ENCODE data around the gene ABCF1. TPM values are rescaled to one million over a fixed set of nuclear protein-coding genes. Genes with fewer than 3 reads are reported as not detected.

The ABCF1 gene
- total RNA-seq, 1 donor from 2014 or later = 71.5 TPM

DNA sequence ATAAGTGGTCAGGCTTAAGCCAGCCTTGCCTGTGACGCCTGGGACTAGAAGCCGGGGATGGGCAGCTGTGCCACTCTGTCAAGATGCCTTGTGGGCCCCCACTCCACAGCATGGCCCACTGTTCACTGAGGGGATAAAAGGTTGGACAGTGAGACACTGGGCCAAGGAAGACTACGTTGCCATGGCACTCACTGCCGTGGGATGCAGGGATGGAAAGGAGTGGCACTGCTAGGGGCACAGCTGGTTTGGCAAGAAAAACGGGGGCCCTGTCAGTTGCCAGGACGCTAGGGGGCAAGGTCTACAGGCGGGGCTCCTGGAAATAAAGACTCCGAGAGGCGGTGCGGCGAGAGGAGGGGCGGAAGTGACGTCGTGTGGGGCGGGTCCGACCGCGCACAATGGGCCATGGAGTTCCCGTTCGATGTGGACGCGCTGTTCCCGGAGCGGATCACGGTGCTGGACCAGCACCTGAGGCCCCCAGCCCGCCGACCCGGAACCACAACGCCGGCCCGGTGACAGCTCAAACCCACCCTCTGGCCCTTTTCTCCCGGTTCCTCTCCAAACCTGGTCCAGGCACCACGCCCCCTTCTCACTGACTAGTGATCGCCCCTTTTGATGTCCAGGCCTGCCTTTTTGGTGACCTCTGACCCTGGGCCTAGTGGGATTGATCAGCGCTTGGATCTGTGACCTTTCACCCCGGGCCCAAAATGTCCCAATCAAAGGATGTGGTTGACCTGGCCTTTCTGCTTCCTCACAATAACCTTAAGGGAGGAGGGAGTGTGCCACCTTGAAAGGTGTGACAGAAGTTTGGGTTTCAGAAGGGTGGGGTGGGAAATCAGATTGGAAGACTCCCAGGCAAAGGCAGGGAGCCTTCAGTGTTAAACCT lies 55.5 kb downstream of the ABCF1 start, which contains the start of gene ATAT1:
TSS of gene ATAT1 (plus strand) at position 391 of the 883 bp plus-strand sequence.
- DNase-seq (ENCODE audit: low spot score in 2 of 2, unreplicated experiment in 2 of 2) = peak; percentile 70 to 85
- TF ChIP-seq, protein P1, sequence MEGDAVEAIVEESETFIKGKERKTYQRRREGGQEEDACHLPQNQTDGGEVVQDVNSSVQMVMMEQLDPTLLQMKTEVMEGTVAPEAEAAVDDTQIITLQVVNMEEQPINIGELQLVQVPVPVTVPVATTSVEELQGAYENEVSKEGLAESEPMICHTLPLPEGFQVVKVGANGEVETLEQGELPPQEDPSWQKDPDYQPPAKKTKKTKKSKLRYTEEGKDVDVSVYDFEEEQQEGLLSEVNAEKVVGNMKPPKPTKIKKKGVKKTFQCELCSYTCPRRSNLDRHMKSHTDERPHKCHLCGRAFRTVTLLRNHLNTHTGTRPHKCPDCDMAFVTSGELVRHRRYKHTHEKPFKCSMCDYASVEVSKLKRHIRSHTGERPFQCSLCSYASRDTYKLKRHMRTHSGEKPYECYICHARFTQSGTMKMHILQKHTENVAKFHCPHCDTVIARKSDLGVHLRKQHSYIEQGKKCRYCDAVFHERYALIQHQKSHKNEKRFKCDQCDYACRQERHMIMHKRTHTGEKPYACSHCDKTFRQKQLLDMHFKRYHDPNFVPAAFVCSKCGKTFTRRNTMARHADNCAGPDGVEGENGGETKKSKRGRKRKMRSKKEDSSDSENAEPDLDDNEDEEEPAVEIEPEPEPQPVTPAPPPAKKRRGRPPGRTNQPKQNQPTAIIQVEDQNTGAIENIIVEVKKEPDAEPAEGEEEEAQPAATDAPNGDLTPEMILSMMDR (IDR thresholded peaks at IDR 0.05; ENCODE audit: unreplicated experiment) = no peak
- Mint-ChIP-seq H3K27me3 (ENCODE audit: low read depth) (no peaks in the 10 kb centered on the region), H3K4me3 (peak within 1 kb of the TSS; percentile 86), H3K4me1 (peaks cover 17% of the 10 kb centered on the region), H3K9me3 (no peaks in the 10 kb centered on the region), H3K27ac (peak within 1 kb of the TSS; percentile 98), H3K36me3 (peaks cover 30% of the 10 kb centered on the region)

DNA sequence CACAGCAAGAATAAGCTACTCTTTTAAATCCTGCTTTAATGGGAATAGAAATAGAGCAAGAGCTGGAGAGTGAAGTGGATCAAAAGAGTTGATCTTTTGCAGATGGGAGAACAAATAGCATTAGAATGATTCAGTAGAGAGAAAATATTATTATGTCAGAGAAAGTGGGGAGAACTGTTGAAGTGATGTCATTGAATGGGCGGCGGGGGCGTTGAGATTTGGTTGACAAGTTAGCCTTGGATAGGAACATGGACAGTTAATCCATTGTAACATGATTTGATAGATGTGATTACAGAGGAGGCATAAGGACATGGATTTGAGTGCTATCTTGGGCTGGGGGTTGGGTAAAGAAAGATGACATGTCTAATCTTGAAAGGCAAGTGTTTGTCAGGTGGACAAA lies 64.6 kb downstream of the ABCF1 start:
- DNase-seq (ENCODE audit: low spot score in 2 of 2, unreplicated experiment in 2 of 2) = no peak
- no peaks in the 10 kb centered on the region for H3K27me3 Mint-ChIP-seq (ENCODE audit: low read depth)
- H3K27ac Mint-ChIP-seq = no peak overlapping the region
- no peak overlapping the region for H3K4me3 Mint-ChIP-seq
- H3K9me3 Mint-ChIP-seq = peaks cover 5% of the 10 kb centered on the region
- TF ChIP-seq, protein P1 (IDR thresholded peaks at IDR 0.05; ENCODE audit: unreplicated experiment) = no peak
- no peaks in the 10 kb centered on the region for H3K4me1 Mint-ChIP-seq
- H3K36me3 Mint-ChIP-seq = peaks cover 43% of the 10 kb centered on the region

DNA sequence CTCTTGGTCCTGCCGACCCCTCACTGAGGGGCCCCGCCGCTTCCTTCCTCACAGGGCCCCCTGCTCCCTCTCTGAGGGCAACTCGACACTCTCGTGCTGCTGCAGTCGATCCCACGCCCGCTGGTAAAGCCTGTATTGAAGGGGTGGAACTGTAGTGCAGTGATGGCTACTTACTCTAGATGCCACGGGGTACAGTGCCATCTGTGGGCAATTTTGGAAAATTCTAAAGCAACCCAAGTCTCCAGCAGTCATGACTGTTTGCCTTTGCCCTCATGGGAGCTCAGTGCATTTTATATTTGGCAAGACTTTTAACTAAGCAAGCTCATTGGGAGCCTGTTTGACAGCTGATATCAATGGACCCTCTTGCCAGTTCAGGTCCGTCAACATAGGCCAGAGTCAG lies 69.2 kb downstream of the ABCF1 start:
- Mint-ChIP-seq H3K36me3 (peaks cover 43% of the 10 kb centered on the region), H3K4me3 (no peak overlapping the region), H3K27me3 (ENCODE audit: low read depth) (no peaks in the 10 kb centered on the region), H3K27ac (no peak overlapping the region), H3K4me1 (peaks cover 2% of the 10 kb centered on the region), H3K9me3 (no peaks in the 10 kb centered on the region)
- TF ChIP-seq, protein P1 (IDR thresholded peaks at IDR 0.05; ENCODE audit: unreplicated experiment) = no peak
- DNase-seq (ENCODE audit: low spot score in 2 of 2, unreplicated experiment in 2 of 2) = no peak

DNA sequence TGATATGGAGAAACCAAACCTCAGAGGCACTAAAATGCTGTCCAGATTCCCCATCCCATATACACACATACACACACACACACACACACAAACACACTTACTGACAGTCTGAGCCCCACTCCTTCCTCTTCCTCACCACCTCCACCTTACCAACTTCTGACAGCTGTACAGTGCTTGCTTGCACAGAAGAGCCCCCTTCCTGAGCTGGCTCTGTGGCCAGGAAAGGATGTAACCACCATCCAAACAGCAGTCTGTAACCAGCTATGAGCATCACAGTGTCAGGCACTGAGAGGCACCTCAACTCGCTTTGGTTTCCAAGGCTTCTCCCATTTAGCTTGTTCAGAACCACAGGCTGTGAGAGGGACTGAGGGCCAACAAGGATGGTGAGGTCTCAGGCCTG lies 69.8 kb downstream of the ABCF1 start:
- Mint-ChIP-seq H3K27me3 (ENCODE audit: low read depth) (no peaks in the 10 kb centered on the region), H3K4me3 (no peak overlapping the region), H3K9me3 (no peaks in the 10 kb centered on the region), H3K36me3 (peaks cover 43% of the 10 kb centered on the region), H3K4me1 (peaks cover 7% of the 10 kb centered on the region), H3K27ac (no peak overlapping the region)
- TF ChIP-seq, protein P1 (IDR thresholded peaks at IDR 0.05; ENCODE audit: unreplicated experiment) = no peak
- no peak for DNase-seq (ENCODE audit: low spot score in 2 of 2, unreplicated experiment in 2 of 2)

Small RNA genes lying within 50 kb of the gene (microRNA-seq; reads per million reads assigned to microRNA genes)
- 366 reads per million, percentile 72 among the genes with 10 or more reads in this experiment for gene MIR877

Other genes with a start within 250 kb of the ABCF1 start
- gene TRIM39, start 244.5 kb upstream of the ABCF1 start, total RNA-seq = 14.6 to 16.7 TPM (median 14.7 TPM) in 3 replicates
- gene RPP21, start 226.3 kb upstream of the ABCF1 start, total RNA-seq = 41.2 to 48.1 TPM (median 46.1 TPM) in 3 replicates
- 59.5 to 61.9 TPM (median 61.7 TPM) in 3 replicates for gene HLA-E, start 81.9 kb upstream of the ABCF1 start, total RNA-seq
- 88.2 to 93.1 TPM (median 91.9 TPM) in 3 replicates for gene GNL1, start 15.0 kb upstream of the ABCF1 start, total RNA-seq
- 23.7 to 25.5 TPM (median 23.9 TPM) in 3 replicates for gene PRR3, start 14.1 kb upstream of the ABCF1 start, total RNA-seq
- 107 to 120 TPM (median 117 TPM) in 3 replicates for gene PPP1R10, start 45.8 kb downstream of the ABCF1 start, total RNA-seq
- 29.8 to 33.5 TPM (median 30.2 TPM) in 3 replicates for gene MRPS18B, start 46.4 kb downstream of the ABCF1 start, total RNA-seq
- gene ATAT1, start 55.4 kb downstream of the ABCF1 start, total RNA-seq = 51.0 to 57.0 TPM (median 51.2 TPM) in 3 replicates
- gene C6orf136, start 75.7 kb downstream of the ABCF1 start, total RNA-seq = 12.0 to 15.8 TPM (median 15.0 TPM) in 3 replicates
- 23.5 to 26.7 TPM (median 25.2 TPM) in 3 replicates for gene DHX16, start 101.6 kb downstream of the ABCF1 start, total RNA-seq
- gene PPP1R18, start 115.2 kb downstream of the ABCF1 start, total RNA-seq = 28.8 to 30.6 TPM (median 29.5 TPM) in 3 replicates
- gene NRM, start 119.5 kb downstream of the ABCF1 start, total RNA-seq = 34.6 to 40.2 TPM (median 36.1 TPM) in 3 replicates
- gene MDC1, start 145.8 kb downstream of the ABCF1 start, total RNA-seq = 49.7 to 51.9 TPM (median 49.8 TPM) in 3 replicates
- gene TUBB, start 148.9 kb downstream of the ABCF1 start, total RNA-seq = 1,084 to 1,110 TPM (median 1,094 TPM) in 3 replicates
- 96.5 to 101 TPM (median 99.8 TPM) in 3 replicates for gene FLOT1, start 171.2 kb downstream of the ABCF1 start, total RNA-seq
- 131 to 136 TPM (median 134 TPM) in 3 replicates for gene IER3, start 173.1 kb downstream of the ABCF1 start, total RNA-seq